ENCODE results near the gene DPT. TPM values are rescaled to one million over a fixed set of nuclear protein-coding genes. Genes with fewer than 3 reads are reported as not detected.

Gene DPT
- total and polyA plus RNA-seq, 2 donors from 2014 or later = 2.6 to 4.8 TPM

- Histone ChIP-seq H3K27ac (ENCODE audit: low read depth in 2 of 2, low read length in 2 of 2) (no peak overlapping the region), H3K36me3 (ENCODE audit: control insufficient read depth in 2 of 3, insufficient read depth in 3 of 3, low read length in 3 of 3) (no peaks in the 10 kb centered on the region), H3K4me1 (ENCODE audit: control insufficient read depth in 2 of 3, insufficient read depth in 2 of 3, low read depth in 1 of 3, low read length in 3 of 3) (no peaks in the 10 kb centered on the region), H3K4me3 (ENCODE audit: low read length in 3 of 3) (no peak overlapping the region), H3K9ac (ENCODE audit: low read length in 3 of 3) (no peak overlapping the region), H3K27me3 (ENCODE audit: control insufficient read depth, insufficient read depth, low read length) (no peaks in the 10 kb centered on the region), H3K9me3 (ENCODE audit: control insufficient read depth in 2 of 3, insufficient read depth in 1 of 3, low read length in 3 of 3) (no peaks in the 10 kb centered on the region)
- intact Hi-C loops (cut with DNase I) = no loop called here
- TF ChIP-seq CTCF (IDR thresholded peaks at IDR 0.05; ENCODE audit: borderline replicate concordance, extremely low read depth, insufficient read depth) = no peak
- FAIRE-seq (no peak), DNase-seq (no peak)
Measured at GRCh38 chr1:168732736-168733135, 3.7 kb upstream of the DPT start.

GRCh38 chr1:168731244-168731953 lies 2.4 kb upstream of the DPT start:
- Histone ChIP-seq H3K4me1 (ENCODE audit: control insufficient read depth in 2 of 3, insufficient read depth in 2 of 3, low read depth in 1 of 3, low read length in 3 of 3) (no peaks in the 10 kb centered on the region), H3K9me3 (ENCODE audit: control insufficient read depth in 2 of 3, insufficient read depth in 1 of 3, low read length in 3 of 3) (no peaks in the 10 kb centered on the region), H3K4me3 (ENCODE audit: low read length in 3 of 3) (no peak overlapping the region), H3K27me3 (ENCODE audit: control insufficient read depth, insufficient read depth, low read length) (no peaks in the 10 kb centered on the region), H3K36me3 (ENCODE audit: control insufficient read depth in 2 of 3, insufficient read depth in 3 of 3, low read length in 3 of 3) (no peaks in the 10 kb centered on the region), H3K27ac (ENCODE audit: low read depth in 2 of 2, low read length in 2 of 2) (no peak overlapping the region), H3K9ac (ENCODE audit: low read length in 3 of 3) (no peak overlapping the region)
- DNase-seq (no peak), FAIRE-seq (no peak)
- intact Hi-C loops (cut with DNase I) = no loop called here
- no peak for TF ChIP-seq CTCF (IDR thresholded peaks at IDR 0.05; ENCODE audit: borderline replicate concordance, extremely low read depth, insufficient read depth)

- Histone ChIP-seq H3K27me3 (ENCODE audit: control insufficient read depth, insufficient read depth, low read length) (no peaks in the 10 kb centered on the region), H3K4me3 (ENCODE audit: low read length in 3 of 3) (no peak overlapping the region), H3K9ac (ENCODE audit: low read length in 3 of 3) (no peak overlapping the region), H3K27ac (ENCODE audit: low read depth in 2 of 2, low read length in 2 of 2) (no peak overlapping the region), H3K9me3 (ENCODE audit: control insufficient read depth in 2 of 3, insufficient read depth in 1 of 3, low read length in 3 of 3) (no peaks in the 10 kb centered on the region), H3K4me1 (ENCODE audit: control insufficient read depth in 2 of 3, insufficient read depth in 2 of 3, low read depth in 1 of 3, low read length in 3 of 3) (no peaks in the 10 kb centered on the region), H3K36me3 (ENCODE audit: control insufficient read depth in 2 of 3, insufficient read depth in 3 of 3, low read length in 3 of 3) (no peaks in the 10 kb centered on the region)
- DNase-seq = no peak
- no peak for TF ChIP-seq CTCF (IDR thresholded peaks at IDR 0.05; ENCODE audit: borderline replicate concordance, extremely low read depth, insufficient read depth)
- intact Hi-C loops (cut with DNase I) = no loop called here
- FAIRE-seq = no peak
Measured at GRCh38 chr1:168729405-168729802, 398 bp upstream of the DPT start.

- no peaks in the 10 kb centered on the region for H3K9me3 ChIP-seq (ENCODE audit: control insufficient read depth in 2 of 3, insufficient read depth in 1 of 3, low read length in 3 of 3)
Measured at GRCh38 chr1:168726719-168727118, 2.3 kb downstream of the DPT start.

More at GRCh38 chr1:168726719-168727118, 2.3 kb downstream of the DPT start:
- Histone ChIP-seq H3K36me3 (ENCODE audit: control insufficient read depth in 2 of 3, insufficient read depth in 3 of 3, low read length in 3 of 3) (no peaks in the 10 kb centered on the region), H3K27me3 (ENCODE audit: control insufficient read depth, insufficient read depth, low read length) (no peaks in the 10 kb centered on the region), H3K4me1 (ENCODE audit: control insufficient read depth in 2 of 3, insufficient read depth in 2 of 3, low read depth in 1 of 3, low read length in 3 of 3) (no peaks in the 10 kb centered on the region), H3K4me3 (ENCODE audit: low read length in 3 of 3) (no peak overlapping the region), H3K27ac (ENCODE audit: low read depth in 2 of 2, low read length in 2 of 2) (no peak overlapping the region), H3K9ac (ENCODE audit: low read length in 3 of 3) (no peak overlapping the region)
- no peak for TF ChIP-seq CTCF (IDR thresholded peaks at IDR 0.05; ENCODE audit: borderline replicate concordance, extremely low read depth, insufficient read depth)
- FAIRE-seq = no peak
- intact Hi-C loops (cut with DNase I) = no loop called here
- DNase-seq = no peak

Measured in kidney (tissue), 14 donors.